GM21529 (cell line): ENCODE results near the gene TBC1D5.
"Not testable (repeated sequence)": the region's sequence is repeated elsewhere in the genome, so short reads cannot be mapped to it uniquely, and the experiment has no call there.

Experiments
- ATAC-seq: cut with Tn5 transposase; IDR thresholded peaks from one replicate; pipeline ENCODE4 v1.9.1; 2021; ENCODE audit not compliant: unreplicated experiment

The TBC1D5 gene

GRCh38 chr3:17552351-17552750 is 190.1 kb downstream of the TBC1D5 start:
- ATAC-seq: no peak

- no peak for ATAC-seq
Measured at GRCh38 chr3:17551895-17552294, 190.5 kb downstream of the TBC1D5 start.

GRCh38 chr3:17551333-17551732 is 191.1 kb downstream of the TBC1D5 start:
- ATAC-seq: no peak

- no peak for ATAC-seq
Measured at GRCh38 chr3:17550624-17551023, 191.8 kb downstream of the TBC1D5 start.

- ATAC-seq: no peak
Measured at GRCh38 chr3:17546500-17547255, 195.8 kb downstream of the TBC1D5 start.

GRCh38 chr3:17544632-17545031 is 197.8 kb downstream of the TBC1D5 start:
- ATAC-seq: no peak

GRCh38 chr3:17542591-17542990 is 199.8 kb downstream of the TBC1D5 start:
- no peak for ATAC-seq

GRCh38 chr3:17539436-17539835 is 203.0 kb downstream of the TBC1D5 start:
- no peak for ATAC-seq

GRCh38 chr3:17535274-17535673 is 207.2 kb downstream of the TBC1D5 start:
- no peak for ATAC-seq

- ATAC-seq: not testable (repeated sequence)
Measured at GRCh38 chr3:17532446-17532845, 210.0 kb downstream of the TBC1D5 start.

GRCh38 chr3:17529677-17530076 is 212.8 kb downstream of the TBC1D5 start:
- no peak for ATAC-seq

- no peak for ATAC-seq
Measured at GRCh38 chr3:17518189-17519059, 224.0 kb downstream of the TBC1D5 start.

GRCh38 chr3:17515445-17516234 is 226.8 kb downstream of the TBC1D5 start:
- no peak for ATAC-seq

GRCh38 chr3:17514597-17514996 is 227.8 kb downstream of the TBC1D5 start:
- no peak for ATAC-seq

- no peak for ATAC-seq
Measured at GRCh38 chr3:17510265-17510664, 232.2 kb downstream of the TBC1D5 start.

- ATAC-seq: no peak
Measured at GRCh38 chr3:17508180-17508752, 234.2 kb downstream of the TBC1D5 start.

GRCh38 chr3:17507480-17507879 is 235.0 kb downstream of the TBC1D5 start:
- ATAC-seq: no peak

- ATAC-seq: no peak
Measured at GRCh38 chr3:17505856-17506255, 236.6 kb downstream of the TBC1D5 start.

- no peak for ATAC-seq
Measured at GRCh38 chr3:17501745-17502144, 240.7 kb downstream of the TBC1D5 start.

GRCh38 chr3:17500618-17501017 is 241.8 kb downstream of the TBC1D5 start:
- no peak for ATAC-seq
